K562 (cell line): ENCODE measurements around the gene CD37. TPM values are rescaled to one million over a fixed set of nuclear protein-coding genes. Genes with fewer than 3 reads are reported as not detected.

ENCODE experiments used
- CREB1 ChIP-seq, 2 experiments: sonication (generic) in 1 of 2; formaldehyde crosslinking in 1 of 2; IDR thresholded peaks; 2 replicates each; pipeline versions ENCODE4 v1.6.1 to v1.8.0; 2012 to 2022; ENCODE audit warnings: inconsistent platforms in 1 of 2, mild to moderate bottlenecking in 1 of 2, missing genetic modification reagents in 1 of 2, moderate library complexity in 1 of 2
- DMBX1 ChIP-seq: fragments of 250-450 bp; sonication (Bioruptor Pico); IDR thresholded peaks from 2 replicates; pipeline ENCODE4 v1.8.0; 2022; ENCODE audit warnings: inconsistent platforms, mild to moderate bottlenecking, moderate library complexity, borderline replicate concordance
- HMG20A ChIP-seq: fragments of 450-650 bp; formaldehyde crosslinking; conservative IDR thresholded peaks from 2 replicates; pipeline ENCODE4 v1.4.0; 2020; ENCODE audit warnings: mild to moderate bottlenecking, mixed read lengths
- HMGN3 ChIP-seq: IDR thresholded peaks from 2 replicates; pipeline ENCODE4 v1.6.1; 2011; ENCODE audit warnings: borderline replicate concordance, low read depth, mild to moderate bottlenecking, mixed read lengths, low read length; ENCODE audit not compliant: insufficient read length; ENCODE audit errors: extremely low read depth
- JUN ChIP-seq, 2 experiments: sonication (generic) in 1 of 2; formaldehyde crosslinking in 1 of 2; IDR thresholded peaks; 2 replicates each; pipeline versions ENCODE4 v1.6.1 to v1.8.0; 2012 to 2022; ENCODE audit warnings: borderline replicate concordance in 2 of 2, mild to moderate bottlenecking in 2 of 2, improper control_type of control experiment in 1 of 2, low read depth in 1 of 2, low read length in 1 of 2, missing genetic modification reagents in 1 of 2
- MECOM ChIP-seq: fragments of 250-450 bp; sonication (Bioruptor Pico); IDR thresholded peaks from 2 replicates; pipeline ENCODE4 v1.8.0; 2022; ENCODE audit warnings: inconsistent platforms
- MYBL2 ChIP-seq, 2 experiments: fragments of 450-650 bp in 1 of 2; sonication (generic) in 1 of 2; formaldehyde crosslinking in 1 of 2; IDR thresholded peaks; 2 replicates each; pipeline versions ENCODE4 v1.6.1 to v1.8.1; 2017 to 2022; ENCODE audit warnings: borderline replicate concordance in 1 of 2, inconsistent platforms in 1 of 2, low read depth in 1 of 2, mild to moderate bottlenecking in 1 of 2, missing genetic modification reagents in 1 of 2, moderate library complexity in 1 of 2
- NR1H2 ChIP-seq: sonication (generic); formaldehyde crosslinking; IDR thresholded peaks from 2 replicates; pipeline ENCODE4 v1.4.0; 2020; ENCODE audit warnings: mild to moderate bottlenecking, missing genetic modification reagents
- SMC3 ChIP-seq: conservative IDR thresholded peaks from 2 replicates; pipeline ENCODE4 v1.6.1; 2011; ENCODE audit warnings: low read depth, low read length, improper control_type of control experiment; ENCODE audit not compliant: insufficient read depth
- TAF7 ChIP-seq: fragments of 450-650 bp; IDR thresholded peaks from 2 replicates; pipeline ENCODE4 v1.6.1; 2016; ENCODE audit warnings: missing genetic modification characterization, missing compliant biosample characterization
- TAL1 ChIP-seq: fragments of 450-650 bp; IDR thresholded peaks from 2 replicates; pipeline ENCODE4 v1.6.1; 2016; ENCODE audit warnings: mild to moderate bottlenecking
- TOE1 ChIP-seq, 2 experiments: fragments of 450-650 bp in 1 of 2; sonication (generic) in 1 of 2; formaldehyde crosslinking in 1 of 2; IDR thresholded peaks; 2 replicates each; pipeline versions ENCODE4 v1.7.1 to v1.8.0; 2016 to 2022; ENCODE audit warnings: borderline replicate concordance in 2 of 2, mild to moderate bottlenecking in 2 of 2, antibody characterized with exemption in 1 of 2, inconsistent platforms in 1 of 2, low read depth in 1 of 2, missing genetic modification reagents in 1 of 2, moderate library complexity in 1 of 2
- ZEB2 ChIP-seq: fragments of 450-650 bp; IDR thresholded peaks from 2 replicates; pipeline ENCODE4 v1.6.1; 2016
- ZNF124 ChIP-seq: sonication (generic); formaldehyde crosslinking; IDR thresholded peaks from 2 replicates; pipeline ENCODE4 v1.8.1; 2022; ENCODE audit warnings: missing genetic modification reagents
- ZNF3 ChIP-seq: fragments of 250-450 bp; sonication (Bioruptor Pico); IDR thresholded peaks from 2 replicates; pipeline ENCODE4 v1.5.0; 2021; ENCODE audit warnings: mild to moderate bottlenecking, moderate library complexity
- ZNF766 ChIP-seq: fragments of 200-800 bp; sonication (Bioruptor generic); conservative IDR thresholded peaks from 2 replicates; pipeline ENCODE4 v1.6.1; 2016; ENCODE audit warnings: missing genetic modification characterization, missing compliant biosample characterization
- polyA plus RNA-seq, 8 experiments: library from polyadenylated mRNA; depleted of rRNA in 4 of 8; stranded (reverse) in 5 of 8; unstranded in 3 of 8; fragments of >200 nt; fragmentation: Nextera tagmentation in 2 of 8; fragmentation: Illumina TruSeq in 1 of 8; extraction: Ambion mirVana in 2 of 8; extraction: Trizol in 1 of 8; gene quantifications; 2 replicates each; pipeline versions ENCODE4 v1.2.1 to v1.2.3, GENCODE V29; 2011 to 2014; ENCODE audit warnings: inconsistent platforms in 1 of 8, missing spikeins in 1 of 8
- total RNA-seq, 7 experiments: library from RNA; depleted of rRNA in 6 of 7; stranded (reverse); fragments of >200 nt in 6 of 7; fragmentation: Illumina TruSeq in 2 of 7; extraction: Trizol in 2 of 7; gene quantifications; 2 replicates each; pipeline versions ENCODE4 v1.2.1 to v1.2.3, GENCODE V29; 2011 to 2021; ENCODE audit warnings: low replicate concordance in 1 of 7
- TF ChIP-seq, protein P1 (sequence below), 2 experiments: fragments of 450-650 bp in 1 of 2; IDR thresholded peaks; 2 replicates each; pipeline ENCODE4 v1.6.1; 2011 to 2017; ENCODE audit warnings: low read depth in 2 of 2, antibody characterized with exemption in 1 of 2, borderline replicate concordance in 1 of 2, low read length in 1 of 2, mild to moderate bottlenecking in 1 of 2, mixed read lengths in 1 of 2; ENCODE audit not compliant: control insufficient read depth in 1 of 2
- TF ChIP-seq, protein P2 (sequence below): fragments of 450-650 bp; conservative IDR thresholded peaks from 2 replicates; pipeline ENCODE4 v1.6.1; 2016; ENCODE audit warnings: missing genetic modification characterization, low read depth, mild to moderate bottlenecking, missing compliant biosample characterization, moderate library complexity
- TF ChIP-seq, protein P3 (sequence below): IDR thresholded peaks from 2 replicates; pipeline ENCODE4 v1.6.1; 2016; ENCODE audit warnings: missing genetic modification characterization, missing compliant biosample characterization

Gene CD37
- total and polyA plus RNA-seq, 9 of the 15 experiments (the other 6 are each of a cell fraction or from before 2014, with no cell fraction given), result 2.5 to 19.0 (median 7.4) TPM

DNA sequence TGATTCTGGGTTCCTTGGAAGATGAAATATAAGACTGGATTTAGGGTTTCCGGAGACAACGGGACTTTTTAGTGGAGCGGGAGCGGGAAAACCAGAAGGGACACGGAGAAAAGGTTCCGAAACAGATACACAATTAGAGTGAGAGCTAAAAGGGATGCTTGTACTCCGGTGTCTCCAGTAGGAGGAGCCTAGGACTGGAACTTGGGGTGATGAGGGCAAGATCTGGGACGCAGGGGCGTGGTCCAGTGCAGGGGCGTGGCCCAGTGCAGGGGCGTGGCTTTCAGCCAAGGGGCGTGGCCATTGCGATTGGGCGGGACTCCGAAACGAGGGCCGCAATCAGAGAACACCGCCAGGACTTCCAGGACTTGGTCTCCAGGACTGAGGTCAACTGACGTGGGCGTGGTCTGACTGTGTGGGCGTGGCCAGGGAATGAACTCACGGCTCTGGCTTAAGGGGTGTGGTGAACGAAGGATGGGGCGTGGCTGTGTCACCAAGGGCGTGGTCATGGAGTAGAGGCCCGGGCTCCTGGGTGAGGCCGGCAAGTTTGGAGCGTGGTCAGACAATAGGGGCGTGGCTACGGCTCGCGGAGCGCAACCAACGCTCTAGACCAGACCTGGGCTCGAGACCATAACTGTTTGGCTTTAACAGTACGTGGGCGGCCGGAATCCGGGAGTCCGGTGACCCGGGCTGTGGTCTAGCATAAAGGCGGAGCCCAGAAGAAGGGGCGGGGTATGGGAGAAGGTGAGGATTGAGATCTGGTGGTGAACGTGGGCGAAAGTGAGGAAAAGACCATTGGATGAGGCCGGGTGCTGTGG, 28.3 kb downstream of the CD37 start, which contains the start of gene DKKL1 (continued):
- TF ChIP-seq TOE1 (IDR thresholded peaks at IDR 0.05; ENCODE audit: borderline replicate concordance), result peak; percentile 70; the same call in 1 of the 2 replicates
- no peak for TF ChIP-seq TOE1 (CRISPR knock-in tag; IDR thresholded peaks at IDR 0.05; ENCODE audit: borderline replicate concordance, low read depth)
- TF ChIP-seq TAF7 (tag), result 0 out of 2 replicates have a peak, but pooled peaks have one; percentile 14
- TF ChIP-seq DMBX1 (CRISPR knock-in tag), result no peak
- TF ChIP-seq SMC3, result 0 out of 2 replicates have a peak, but pooled peaks have one; percentile 30
- TF ChIP-seq ZNF124 (CRISPR knock-in tag), result no peak
- TF ChIP-seq ZNF766, result peak; percentile 80; the same call in 1 of the 2 replicates
- 0 out of 2 replicates have a peak, but pooled peaks have one; percentile 28 for TF ChIP-seq ZEB2
- TF ChIP-seq HMG20A (CRISPR knock-in tag), result no peak
- TF ChIP-seq TAL1, result no peak
- TF ChIP-seq MECOM (CRISPR knock-in tag), result no peak
- TF ChIP-seq HMGN3, result no peak
- TF ChIP-seq, protein P1, sequence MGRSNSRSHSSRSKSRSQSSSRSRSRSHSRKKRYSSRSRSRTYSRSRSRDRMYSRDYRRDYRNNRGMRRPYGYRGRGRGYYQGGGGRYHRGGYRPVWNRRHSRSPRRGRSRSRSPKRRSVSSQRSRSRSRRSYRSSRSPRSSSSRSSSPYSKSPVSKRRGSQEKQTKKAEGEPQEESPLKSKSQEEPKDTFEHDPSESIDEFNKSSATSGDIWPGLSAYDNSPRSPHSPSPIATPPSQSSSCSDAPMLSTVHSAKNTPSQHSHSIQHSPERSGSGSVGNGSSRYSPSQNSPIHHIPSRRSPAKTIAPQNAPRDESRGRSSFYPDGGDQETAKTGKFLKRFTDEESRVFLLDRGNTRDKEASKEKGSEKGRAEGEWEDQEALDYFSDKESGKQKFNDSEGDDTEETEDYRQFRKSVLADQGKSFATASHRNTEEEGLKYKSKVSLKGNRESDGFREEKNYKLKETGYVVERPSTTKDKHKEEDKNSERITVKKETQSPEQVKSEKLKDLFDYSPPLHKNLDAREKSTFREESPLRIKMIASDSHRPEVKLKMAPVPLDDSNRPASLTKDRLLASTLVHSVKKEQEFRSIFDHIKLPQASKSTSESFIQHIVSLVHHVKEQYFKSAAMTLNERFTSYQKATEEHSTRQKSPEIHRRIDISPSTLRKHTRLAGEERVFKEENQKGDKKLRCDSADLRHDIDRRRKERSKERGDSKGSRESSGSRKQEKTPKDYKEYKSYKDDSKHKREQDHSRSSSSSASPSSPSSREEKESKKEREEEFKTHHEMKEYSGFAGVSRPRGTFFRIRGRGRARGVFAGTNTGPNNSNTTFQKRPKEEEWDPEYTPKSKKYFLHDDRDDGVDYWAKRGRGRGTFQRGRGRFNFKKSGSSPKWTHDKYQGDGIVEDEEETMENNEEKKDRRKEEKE (IDR thresholded peaks at IDR 0.05; ENCODE audit: borderline replicate concordance in 1 of 2, control insufficient read depth in 1 of 2, low read depth in 2 of 2, low read length in 1 of 2), result peak in 1 of 2 experiments; percentile 84; a peak in 1 of 4 replicates
- TF ChIP-seq ZNF3 (CRISPR knock-in tag), result no peak
- TF ChIP-seq MYBL2 (IDR thresholded peaks at IDR 0.05; ENCODE audit: low read depth), result no peak
- no peak for TF ChIP-seq MYBL2 (CRISPR knock-in tag; IDR thresholded peaks at IDR 0.05; ENCODE audit: borderline replicate concordance)
- TF ChIP-seq CREB1 (IDR thresholded peaks at IDR 0.05), result peak; percentile 59; the same call in 1 of the 2 replicates
- peak; percentile 77 for TF ChIP-seq CREB1 (CRISPR knock-in tag; IDR thresholded peaks at IDR 0.05)
- TF ChIP-seq, protein P2, sequence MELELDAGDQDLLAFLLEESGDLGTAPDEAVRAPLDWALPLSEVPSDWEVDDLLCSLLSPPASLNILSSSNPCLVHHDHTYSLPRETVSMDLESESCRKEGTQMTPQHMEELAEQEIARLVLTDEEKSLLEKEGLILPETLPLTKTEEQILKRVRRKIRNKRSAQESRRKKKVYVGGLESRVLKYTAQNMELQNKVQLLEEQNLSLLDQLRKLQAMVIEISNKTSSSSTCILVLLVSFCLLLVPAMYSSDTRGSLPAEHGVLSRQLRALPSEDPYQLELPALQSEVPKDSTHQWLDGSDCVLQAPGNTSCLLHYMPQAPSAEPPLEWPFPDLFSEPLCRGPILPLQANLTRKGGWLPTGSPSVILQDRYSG (tag), result no peak
- TF ChIP-seq, protein P3, sequence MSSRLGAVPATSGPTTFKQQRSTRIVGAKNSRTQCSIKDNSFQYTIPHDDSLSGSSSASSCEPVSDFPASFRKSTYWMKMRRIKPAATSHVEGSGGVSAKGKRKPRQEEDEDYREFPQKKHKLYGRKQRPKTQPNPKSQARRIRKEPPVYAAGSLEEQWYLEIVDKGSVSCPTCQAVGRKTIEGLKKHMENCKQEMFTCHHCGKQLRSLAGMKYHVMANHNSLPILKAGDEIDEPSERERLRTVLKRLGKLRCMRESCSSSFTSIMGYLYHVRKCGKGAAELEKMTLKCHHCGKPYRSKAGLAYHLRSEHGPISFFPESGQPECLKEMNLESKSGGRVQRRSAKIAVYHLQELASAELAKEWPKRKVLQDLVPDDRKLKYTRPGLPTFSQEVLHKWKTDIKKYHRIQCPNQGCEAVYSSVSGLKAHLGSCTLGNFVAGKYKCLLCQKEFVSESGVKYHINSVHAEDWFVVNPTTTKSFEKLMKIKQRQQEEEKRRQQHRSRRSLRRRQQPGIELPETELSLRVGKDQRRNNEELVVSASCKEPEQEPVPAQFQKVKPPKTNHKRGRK (tag), result no peak
- no peak for TF ChIP-seq JUN (IDR thresholded peaks at IDR 0.05; ENCODE audit: borderline replicate concordance, low read depth, low read length)
- TF ChIP-seq JUN (CRISPR knock-in tag; IDR thresholded peaks at IDR 0.05; ENCODE audit: borderline replicate concordance), result no peak
- no peak for TF ChIP-seq NR1H2 (CRISPR knock-in tag)
